C1 segment of cervical spinal cord (tissue), 14 donors: Measurements from ENCODE around the gene SORCS2.
A peak's percentile ranks its signal among the peaks of the same experiment; 100 is the strongest.

Experiments
- DNase-seq, 14 donors: peaks; one replicate each; lab custom pipeline; 2025; lab: John Stamatoyannopoulos, UW

The SORCS2 gene

DNA sequence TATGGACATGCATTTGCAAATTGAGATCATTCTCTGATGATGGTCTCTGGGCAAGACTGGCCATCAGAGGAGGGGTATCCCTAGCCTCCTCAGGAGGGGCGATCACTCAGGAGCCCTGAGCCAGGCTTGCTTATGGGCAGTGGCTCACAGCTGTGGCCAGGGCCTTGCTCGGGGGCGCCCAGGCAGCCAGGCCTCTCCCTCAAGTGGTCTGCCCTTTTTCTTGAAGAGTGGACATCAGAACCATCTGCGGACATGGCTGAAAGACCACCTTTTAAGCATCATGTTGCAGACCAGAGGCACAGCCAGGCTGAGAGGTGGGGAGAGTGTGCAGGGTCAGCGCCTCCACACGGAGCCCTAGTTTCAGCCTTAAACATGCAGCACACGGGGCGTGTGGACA is 349.1 kb downstream of the SORCS2 start:
- no peak for DNase-seq

DNA sequence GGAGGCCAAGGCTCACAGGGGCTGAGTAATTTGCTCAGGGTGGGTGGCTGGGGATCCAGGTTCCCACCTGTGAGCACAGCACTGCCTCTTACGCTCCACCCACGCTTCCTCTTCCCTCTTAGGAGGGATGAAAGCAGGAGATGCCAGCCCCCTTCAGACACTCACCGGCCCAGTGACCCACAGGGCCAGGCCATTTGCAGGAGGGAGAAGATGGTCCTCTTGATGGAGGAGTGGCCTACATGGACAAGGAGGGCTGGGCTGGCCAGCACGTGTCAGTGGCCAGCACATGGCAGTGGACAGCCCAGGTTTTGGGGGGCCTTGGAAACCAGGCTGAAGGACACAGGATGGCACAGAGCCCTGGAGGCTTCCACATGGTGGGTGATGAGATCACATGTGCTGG is 350.4 kb downstream of the SORCS2 start:
- no peak for DNase-seq

DNA sequence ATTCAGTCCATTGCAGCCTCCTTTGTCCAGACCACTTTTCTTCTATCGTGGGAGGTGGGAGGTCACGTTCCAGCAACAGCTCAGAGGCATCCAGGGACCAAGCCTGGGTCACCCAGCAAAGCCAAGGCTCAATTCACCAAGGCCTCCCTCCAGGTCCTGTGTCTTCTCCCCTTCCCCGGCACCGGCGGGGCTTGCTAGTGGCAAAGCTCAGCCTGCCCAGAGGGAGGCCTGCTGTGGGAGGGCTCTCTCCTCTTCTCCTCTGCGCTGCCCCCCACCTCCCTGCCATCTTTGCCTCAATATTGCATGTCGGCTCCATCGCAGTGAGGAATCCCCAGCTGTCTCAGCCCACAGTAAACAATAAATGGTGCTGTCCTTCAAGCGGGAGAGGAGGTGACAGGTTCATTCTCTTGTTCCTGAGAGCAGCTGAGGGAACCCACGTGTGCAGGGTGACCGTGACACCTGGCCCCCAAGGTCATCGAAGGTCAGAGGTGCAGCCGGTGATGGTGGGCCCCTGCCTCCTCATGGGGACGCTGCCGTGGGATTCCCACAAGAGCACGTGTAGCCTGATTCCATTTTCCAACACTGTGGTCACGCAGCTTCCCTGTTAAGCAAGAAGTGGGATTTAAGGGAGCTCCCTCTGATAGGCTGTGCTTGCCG is 353.9 kb downstream of the SORCS2 start:
- DNase-seq: no peak

DNA sequence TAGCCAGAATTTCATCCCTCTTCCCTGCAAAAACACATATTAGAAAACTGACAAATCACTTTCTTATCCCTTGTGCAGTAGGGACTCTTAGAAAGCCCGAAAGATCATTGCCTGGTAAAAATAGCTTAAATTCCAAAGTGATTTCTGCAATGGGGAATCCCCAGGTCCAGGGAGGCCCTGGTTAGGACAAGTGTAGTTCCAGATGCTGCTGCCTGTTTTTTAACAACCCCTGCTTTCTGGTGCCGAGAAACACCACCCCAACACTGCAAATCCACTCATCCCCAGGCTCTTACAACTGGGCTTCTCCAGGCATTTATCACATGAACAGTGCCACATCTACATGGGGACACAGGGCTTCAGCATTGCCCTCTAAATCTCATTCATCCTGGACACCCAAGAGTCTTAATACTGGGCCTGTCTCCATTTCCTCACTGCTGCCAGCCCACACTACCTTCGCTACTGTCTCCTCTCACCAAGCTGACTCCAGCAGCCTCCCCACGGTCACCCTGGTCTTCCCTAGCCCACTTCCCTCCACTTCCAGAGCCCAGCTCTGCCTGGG is 354.6 kb downstream of the SORCS2 start:
- no peak for DNase-seq

- DNase-seq: no peak
Measured at GRCh38 chr4:7547368-7548040, 355.2 kb downstream of the SORCS2 start.

GRCh38 chr4:7549866-7550265 is 357.5 kb downstream of the SORCS2 start:
- DNase-seq: no peak

- DNase-seq: no peak
Measured at GRCh38 chr4:7552466-7552865, 360.1 kb downstream of the SORCS2 start.

- no peak for DNase-seq
Measured at GRCh38 chr4:7553280-7553679, 360.9 kb downstream of the SORCS2 start.

DNA sequence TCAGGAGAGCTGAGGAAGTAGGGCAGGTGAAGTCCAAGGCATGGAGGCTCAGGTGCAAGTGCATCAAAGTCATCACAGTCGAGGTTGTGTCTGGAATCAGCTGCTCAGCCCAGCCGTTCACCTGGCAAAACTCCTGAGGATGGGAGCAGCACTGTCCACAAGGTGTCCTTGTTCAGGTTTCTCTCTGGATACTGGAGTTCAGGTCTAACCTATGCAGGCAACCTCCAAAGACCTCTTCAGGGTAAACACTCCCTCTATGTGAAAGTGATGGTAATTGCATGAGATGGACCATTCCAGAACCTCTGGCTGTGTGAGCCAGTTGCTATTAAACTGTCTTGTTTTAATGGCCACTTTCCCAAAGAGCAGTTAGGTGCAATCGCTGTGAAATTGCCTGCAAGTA is 362.6 kb downstream of the SORCS2 start:
- DNase-seq: no peak

DNA sequence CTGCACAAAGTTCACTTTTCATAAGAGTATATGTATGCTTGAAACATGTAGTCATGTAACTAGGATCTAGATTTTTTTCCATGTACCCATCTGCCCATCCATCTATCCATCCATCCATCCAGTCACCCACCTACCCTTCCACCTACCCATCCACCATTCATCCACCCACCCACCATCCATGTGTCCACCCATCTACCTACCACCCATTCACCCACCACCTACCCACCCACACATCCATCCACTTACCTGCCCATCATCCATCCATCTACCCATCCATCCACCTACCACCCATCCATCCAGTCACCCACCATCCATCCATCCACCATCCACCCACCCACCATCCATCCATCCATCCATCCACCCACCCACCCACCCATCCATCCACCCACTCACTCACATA is 364.2 kb downstream of the SORCS2 start:
- DNase-seq: no peak

- DNase-seq: no peak
Measured at GRCh38 chr4:7557456-7557855, 365.1 kb downstream of the SORCS2 start.

DNA sequence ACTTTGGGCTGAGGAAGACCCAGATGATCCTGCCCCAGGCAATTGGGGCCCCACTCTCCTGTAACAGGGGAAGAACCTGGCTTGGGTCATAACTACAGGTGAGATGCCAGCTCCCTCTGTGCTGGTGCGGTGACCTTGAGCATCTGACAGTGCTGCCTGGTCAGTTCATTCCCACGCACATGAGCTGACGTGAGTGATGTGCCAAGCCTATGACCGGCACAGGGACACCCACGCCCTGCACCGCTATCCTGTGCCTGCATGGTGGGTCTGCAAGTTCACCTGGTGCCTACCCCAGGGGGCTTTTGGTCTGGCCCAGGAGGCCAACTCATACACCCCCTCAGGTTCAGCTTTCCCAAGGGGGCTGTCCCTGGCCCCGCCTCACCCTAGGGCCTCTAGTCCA is 366.1 kb downstream of the SORCS2 start:
- no peak for DNase-seq

- no peak for DNase-seq
Measured at GRCh38 chr4:7559316-7559715, 367.0 kb downstream of the SORCS2 start.

DNA sequence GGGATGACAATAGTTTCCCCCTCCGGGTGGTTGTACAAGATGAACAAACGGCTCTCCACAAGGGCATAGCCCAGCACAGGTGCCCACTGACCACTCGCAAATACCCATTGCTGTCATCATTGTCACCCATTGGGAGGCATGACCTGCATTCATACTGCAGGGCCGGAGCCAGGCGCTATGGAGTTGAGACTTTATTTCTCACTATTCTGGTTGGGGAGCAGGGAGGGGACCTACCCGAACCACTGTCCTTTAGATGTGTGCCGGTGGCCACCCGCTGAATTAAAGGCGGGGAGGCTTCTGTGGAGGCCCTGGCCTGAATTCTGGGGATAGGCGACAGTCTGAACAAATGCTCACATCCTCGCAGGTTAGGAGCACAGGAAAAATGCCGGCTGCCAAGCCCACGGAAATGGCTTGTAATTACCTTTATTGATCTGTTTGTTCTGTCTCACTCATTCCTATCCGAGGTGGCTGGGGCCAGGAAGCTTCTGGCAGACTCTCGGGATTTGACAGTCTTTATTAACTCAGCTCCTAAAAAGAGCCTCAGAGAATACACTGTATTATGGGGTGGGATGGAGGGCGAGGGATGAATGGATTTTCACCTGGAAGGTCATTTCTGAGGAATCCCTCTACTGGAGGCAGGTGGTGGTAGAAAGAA is 367.5 kb downstream of the SORCS2 start:
- DNase-seq: no peak

GRCh38 chr4:7561557-7561956 is 369.2 kb downstream of the SORCS2 start:
- no peak for DNase-seq

GRCh38 chr4:7564242-7564641 is 371.9 kb downstream of the SORCS2 start:
- peak in 4 of 14 donors; percentile 3 to 20 (median 8) for DNase-seq

DNA sequence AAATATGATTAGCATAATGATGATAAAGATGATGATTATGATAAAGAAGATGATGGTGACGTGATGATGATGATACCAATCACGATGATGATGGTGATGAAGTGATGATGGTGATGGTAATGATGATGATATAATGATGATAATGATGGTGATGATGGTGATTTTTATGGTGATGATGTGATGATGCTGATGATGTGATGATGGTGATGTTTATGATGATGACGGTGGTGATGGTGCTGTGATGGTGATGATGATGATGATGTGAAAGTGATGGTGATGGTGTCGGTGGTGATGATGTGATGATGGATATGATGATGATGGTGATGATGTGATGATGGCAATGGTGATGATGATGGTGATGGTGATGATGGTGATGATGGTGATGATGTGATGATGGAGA is 373.1 kb downstream of the SORCS2 start:
- DNase-seq: no peak

DNA sequence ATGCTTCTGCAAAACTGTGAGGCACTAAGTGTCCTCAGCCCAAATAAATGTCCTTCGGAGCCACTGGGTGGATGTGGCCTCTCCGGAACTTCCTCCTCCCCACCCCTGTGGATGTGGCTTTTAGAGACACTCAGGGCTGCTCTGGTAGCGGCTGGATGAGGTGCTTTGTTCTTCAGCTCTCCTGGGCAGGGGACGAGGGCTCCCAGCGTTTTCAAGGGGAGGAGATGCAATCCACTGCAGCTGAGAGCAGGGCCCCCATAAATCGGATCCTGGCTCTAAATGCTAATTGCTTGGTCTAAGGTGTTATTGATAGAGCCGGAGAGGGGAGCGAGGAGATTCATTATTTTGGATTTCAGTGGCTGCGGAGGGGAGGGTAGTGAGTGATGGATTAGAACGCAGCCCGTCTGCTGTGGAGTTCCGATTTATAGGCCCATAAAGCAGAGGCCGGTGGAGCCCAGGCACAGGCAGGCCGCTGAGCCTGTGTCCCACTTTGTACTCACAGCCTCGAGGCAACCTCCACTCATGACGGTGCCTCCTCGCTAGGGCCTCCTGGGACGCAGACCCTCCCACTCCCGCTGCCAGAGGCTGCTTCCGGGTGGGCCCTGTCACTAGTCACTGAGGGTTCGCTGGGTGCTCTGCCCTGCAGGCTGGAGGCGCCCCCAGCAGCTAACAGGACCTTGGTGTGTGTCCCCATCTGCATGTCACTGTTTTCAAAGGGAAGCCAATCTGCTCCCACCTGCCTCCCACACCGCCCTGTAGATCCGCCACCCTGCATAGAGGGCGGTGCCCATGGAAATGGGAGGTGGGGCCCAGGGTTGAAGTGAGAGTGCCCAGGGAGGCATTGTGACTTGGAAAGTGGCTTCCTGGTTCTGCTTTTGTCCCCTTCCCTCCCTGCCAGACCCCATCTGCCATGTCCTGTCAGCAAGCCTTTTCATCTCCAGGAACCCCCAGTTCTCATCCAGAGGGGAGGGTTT is 377.8 kb downstream of the SORCS2 start:
- DNase-seq: no peak

DNA sequence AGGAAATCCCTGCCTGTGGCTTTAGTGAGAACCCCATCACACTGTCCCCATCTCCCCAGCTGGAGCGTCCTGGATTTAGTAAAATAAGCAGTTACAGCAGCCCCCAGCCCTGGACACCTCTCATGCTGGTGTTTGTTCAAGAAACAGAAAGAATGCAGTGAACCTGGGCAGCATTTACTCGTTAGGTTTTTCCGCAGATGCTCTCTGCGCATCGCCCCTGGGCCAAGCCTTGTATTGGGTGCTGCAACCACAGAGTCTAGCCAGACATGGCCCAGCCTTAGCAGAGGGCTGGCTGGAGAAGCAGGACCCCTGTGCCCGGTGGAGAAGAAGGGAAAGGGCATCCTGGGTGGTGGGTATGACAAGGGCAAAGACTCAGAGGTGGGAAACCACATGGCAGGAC is 378.7 kb downstream of the SORCS2 start:
- no peak for DNase-seq

DNA sequence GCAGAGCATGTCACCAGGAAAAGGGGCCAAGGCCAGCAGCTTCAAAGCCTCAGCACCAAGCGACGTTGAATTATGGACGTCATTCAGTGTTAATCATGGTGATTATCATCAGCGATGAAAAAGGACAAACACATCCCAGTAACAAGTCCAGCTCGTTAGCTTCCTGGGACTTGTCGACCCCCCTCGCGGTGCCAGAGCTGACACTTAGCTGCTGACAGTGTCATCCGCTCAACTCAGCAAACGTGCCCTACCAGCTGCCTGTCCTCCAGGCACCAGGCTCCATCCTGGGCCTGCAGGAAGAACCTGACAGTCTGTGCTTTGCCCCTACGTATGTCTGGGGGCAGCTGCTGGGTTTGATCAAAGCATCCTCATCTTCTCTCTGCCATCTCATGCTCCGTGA is 379.4 kb downstream of the SORCS2 start:
- no peak for DNase-seq

GRCh38 chr4:7572894-7573293 is 380.6 kb downstream of the SORCS2 start:
- DNase-seq: no peak
